Measurements from ENCODE around the gene BOC.

BOC gene

DNA sequence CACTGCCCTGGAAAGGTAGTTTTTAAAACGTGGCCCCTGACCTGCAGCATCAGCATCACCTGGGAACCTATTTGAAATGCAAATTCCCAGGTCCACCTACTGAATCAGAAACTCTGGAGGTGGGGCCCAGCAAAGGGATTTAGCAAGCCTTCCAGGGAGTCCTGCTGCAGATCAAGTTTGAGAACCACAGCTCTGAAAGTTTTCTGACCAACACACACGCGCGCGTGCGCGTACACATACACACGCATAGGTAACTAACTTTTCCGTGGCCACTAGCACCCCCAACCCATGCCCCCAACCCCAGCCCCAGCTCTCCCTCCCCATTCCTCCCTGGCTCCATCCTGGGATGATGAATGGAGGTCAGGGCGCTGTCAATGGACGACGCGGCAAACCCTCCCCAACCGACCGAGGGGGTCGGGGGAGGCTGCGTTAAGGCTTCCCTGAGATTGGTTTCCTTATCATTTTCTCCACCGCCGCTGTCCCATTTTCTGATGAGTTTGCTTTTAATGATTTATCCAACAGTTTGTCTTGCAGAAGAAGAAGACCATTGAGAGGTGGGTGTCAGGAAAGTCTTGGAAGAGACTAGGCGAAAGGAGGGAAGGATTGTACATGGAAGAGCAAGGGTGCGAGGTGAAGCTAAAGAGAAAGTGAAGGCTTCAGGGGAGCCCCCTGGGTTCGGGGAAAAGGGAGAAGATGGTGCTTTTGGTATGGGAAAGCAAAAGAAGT lies 590 bp upstream of the BOC start:
- 34% methylated on average over 18 of the region's 22 CpGs for WGBS (ENCODE audit: insufficient coverage)
- Histone ChIP-seq H3K4me1 (ENCODE audit: control extremely low read depth in 1 of 4, control insufficient read depth in 4 of 4, insufficient read depth in 4 of 4, low read length in 3 of 4) (peaks cover 0 to 20% (median 20%) of the 10 kb centered on the region in 4 experiments), H3K27me3 (replicated peaks in 2 of 5; ENCODE audit: control insufficient read depth in 4 of 5, insufficient read depth in 5 of 5, low read length in 4 of 5) (peaks cover 6 to 48% (median 19%) of the 10 kb centered on the region in 5 experiments), H3K27ac (ENCODE audit: insufficient read depth in 1 of 2, low read depth in 1 of 2, low read length in 2 of 2, poor library complexity in 1 of 2, severe bottlenecking in 2 of 2) (no peak overlapping the region), H3K4me3 (ENCODE audit: control insufficient read depth in 1 of 7, extremely low read depth in 1 of 7, insufficient read depth in 4 of 7, low read depth in 2 of 7, low read length in 6 of 7) (peak overlapping the region in 6 of 7 experiments; percentile 32 to 81 (median 72)), H3K36me3 (ENCODE audit: control insufficient read depth in 4 of 4, insufficient read depth in 4 of 4, low read length in 3 of 4) (no peaks in the 10 kb centered on the region), H3K9me3 (ENCODE audit: control extremely low read depth in 1 of 5, control insufficient read depth in 4 of 5, insufficient read depth in 2 of 5, low read depth in 1 of 5, low read length in 4 of 5) (no peaks in the 10 kb centered on the region)
- ChIA-PET CTCF (interaction anchor here (1.1 kb wide), 1 partner anchor 176 kb away, joined by 3 read pairs; no protein-coding TSS in a partner anchor), POLR2A (interaction anchor here (0.7 kb wide), 1 partner anchor 154 kb away, joined by 4 read pairs; no protein-coding TSS in a partner anchor)
- peak in 2 of 3 donors; percentile 13 to 29 for DNase-seq

DNA sequence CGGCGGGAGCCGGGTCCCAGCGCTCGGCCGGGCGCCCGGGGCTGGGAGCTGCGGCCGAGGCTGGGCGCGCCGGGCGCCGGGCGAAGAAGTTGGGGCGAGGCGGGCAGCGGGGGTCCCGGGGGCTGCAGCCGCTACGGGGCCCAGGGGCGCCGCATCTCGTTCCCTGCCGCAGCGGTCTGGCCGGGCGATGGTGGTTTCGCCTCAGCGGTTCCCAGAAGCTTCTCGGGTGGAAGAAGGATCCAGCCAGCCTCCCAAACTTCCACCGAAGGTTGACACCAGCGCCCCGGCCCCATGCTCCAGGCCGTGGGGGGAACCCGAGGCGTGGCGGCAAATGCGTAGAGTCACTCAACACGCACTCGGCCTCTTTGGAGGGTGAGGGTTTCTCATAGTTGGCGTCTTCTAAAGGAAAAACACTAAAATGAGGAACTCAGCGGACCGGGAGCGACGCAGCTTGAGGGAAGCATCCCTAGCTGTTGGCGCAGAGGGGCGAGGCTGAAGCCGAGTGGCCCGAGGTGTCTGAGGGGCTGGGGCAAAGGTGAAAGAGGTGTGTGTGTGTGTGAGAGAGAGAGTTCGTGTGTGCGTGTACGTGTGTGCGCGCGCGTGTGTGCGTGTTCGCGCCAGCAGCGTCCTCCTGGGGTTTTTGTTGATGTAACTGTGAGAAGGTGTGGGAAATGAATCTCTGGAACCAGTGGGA lies 940 bp downstream of the BOC start:
- H3K4me3 ChIP-seq (ENCODE audit: control insufficient read depth in 1 of 7, extremely low read depth in 1 of 7, insufficient read depth in 4 of 7, low read depth in 2 of 7, low read length in 6 of 7): peak overlapping the region in 6 of 7 experiments; percentile 32 to 81 (median 72)
- peaks cover 6 to 48% (median 19%) of the 10 kb centered on the region in 5 experiments for H3K27me3 ChIP-seq (replicated peaks in 2 of 5; ENCODE audit: control insufficient read depth in 4 of 5, insufficient read depth in 5 of 5, low read length in 4 of 5)
- under 1% methylated on average over 46 of the region's 62 CpGs for WGBS (ENCODE audit: insufficient coverage)

DNA sequence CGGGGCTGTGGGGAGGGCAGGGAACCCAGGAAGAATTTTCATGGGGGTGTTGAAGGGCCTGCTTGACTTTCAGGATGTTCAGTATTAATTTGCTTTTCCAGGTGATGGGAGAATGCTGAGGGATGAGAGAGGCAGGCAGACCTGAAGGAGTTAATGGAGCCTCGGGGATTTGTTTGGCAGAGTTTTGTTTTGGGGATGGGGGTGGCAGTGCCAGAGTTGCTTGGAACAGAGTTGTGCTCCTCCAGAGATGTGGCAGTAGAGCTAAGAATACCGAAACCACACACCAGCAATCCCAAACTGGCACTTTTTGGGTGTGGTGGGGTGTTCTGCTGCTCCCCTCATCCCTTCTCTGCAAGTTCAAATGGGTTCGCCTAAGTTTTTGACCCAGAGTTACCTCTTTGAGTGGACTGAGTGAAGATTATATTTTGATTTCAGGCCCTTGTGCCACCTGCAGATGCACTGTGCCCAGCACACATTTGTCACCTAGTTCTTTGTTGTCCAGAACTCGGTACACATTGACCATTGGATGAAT lies 1.6 kb downstream of the BOC start:
- Histone ChIP-seq H3K27ac (ENCODE audit: insufficient read depth in 1 of 2, low read depth in 1 of 2, low read length in 2 of 2, poor library complexity in 1 of 2, severe bottlenecking in 2 of 2) (no peak overlapping the region), H3K27me3 (replicated peaks in 2 of 5; ENCODE audit: control insufficient read depth in 4 of 5, insufficient read depth in 5 of 5, low read length in 4 of 5) (peaks cover 6 to 48% (median 19%) of the 10 kb centered on the region in 5 experiments), H3K4me1 (ENCODE audit: control extremely low read depth in 1 of 4, control insufficient read depth in 4 of 4, insufficient read depth in 4 of 4, low read length in 3 of 4) (peaks cover 0 to 20% (median 20%) of the 10 kb centered on the region in 4 experiments), H3K4me3 (ENCODE audit: control insufficient read depth in 1 of 7, extremely low read depth in 1 of 7, insufficient read depth in 4 of 7, low read depth in 2 of 7, low read length in 6 of 7) (peak overlapping the region in 6 of 7 experiments; percentile 32 to 81 (median 72)), H3K9me3 (ENCODE audit: control extremely low read depth in 1 of 5, control insufficient read depth in 4 of 5, insufficient read depth in 2 of 5, low read depth in 1 of 5, low read length in 4 of 5) (no peaks in the 10 kb centered on the region), H3K36me3 (ENCODE audit: control insufficient read depth in 4 of 4, insufficient read depth in 4 of 4, low read length in 3 of 4) (no peaks in the 10 kb centered on the region)
- DNase-seq: no peak
- POLR2A ChIA-PET: no interaction called here
- CTCF ChIA-PET: no interaction called here
- 33% methylated on average over 2 of the region's 5 CpGs for WGBS (ENCODE audit: insufficient coverage)

More for the DNA sequence above, 940 bp downstream of the BOC start:
- ChIA-PET CTCF (no interaction called here), POLR2A (no interaction called here)
- Histone ChIP-seq H3K9me3 (ENCODE audit: control extremely low read depth in 1 of 5, control insufficient read depth in 4 of 5, insufficient read depth in 2 of 5, low read depth in 1 of 5, low read length in 4 of 5) (no peaks in the 10 kb centered on the region), H3K4me1 (ENCODE audit: control extremely low read depth in 1 of 4, control insufficient read depth in 4 of 4, insufficient read depth in 4 of 4, low read length in 3 of 4) (peaks cover 0 to 20% (median 20%) of the 10 kb centered on the region in 4 experiments), H3K36me3 (ENCODE audit: control insufficient read depth in 4 of 4, insufficient read depth in 4 of 4, low read length in 3 of 4) (no peaks in the 10 kb centered on the region), H3K27ac (ENCODE audit: insufficient read depth in 1 of 2, low read depth in 1 of 2, low read length in 2 of 2, poor library complexity in 1 of 2, severe bottlenecking in 2 of 2) (no peak overlapping the region)
- DNase-seq: peak; percentile 42 to 82 (median 74)

DNA sequence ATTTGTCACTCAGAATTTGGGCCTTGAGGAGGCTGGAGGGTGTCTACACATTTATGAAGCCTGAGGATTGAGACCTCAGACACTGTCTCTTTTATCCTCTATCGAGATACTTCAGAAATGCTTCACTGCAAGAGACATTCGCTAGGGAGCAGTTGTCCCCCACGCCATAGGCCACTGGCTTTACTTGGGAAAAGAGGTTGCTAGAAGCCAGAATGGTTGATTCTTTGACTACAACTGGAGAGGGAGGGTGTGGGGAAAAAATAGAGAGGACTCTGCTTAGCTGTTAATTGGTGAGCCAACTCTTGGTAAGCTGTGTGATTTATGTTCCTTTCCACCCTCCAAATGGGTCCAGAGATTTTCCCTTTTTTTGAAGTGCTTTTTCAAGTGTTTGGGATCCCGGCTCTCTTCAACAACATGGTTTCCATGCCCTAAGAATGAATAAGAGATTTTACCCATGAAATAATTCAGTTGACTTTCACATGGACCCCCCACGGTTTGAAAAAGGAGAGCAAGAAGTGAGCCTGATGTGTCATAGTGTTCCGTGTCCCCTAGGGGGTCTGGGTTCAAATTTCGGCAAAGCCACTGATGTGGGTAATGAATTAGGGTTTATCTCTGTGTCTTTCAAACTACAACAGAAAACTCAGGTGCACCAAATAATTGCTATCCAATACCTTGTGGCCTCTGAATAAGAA lies 2.7 kb downstream of the BOC start:
- Histone ChIP-seq H3K4me3 (ENCODE audit: control insufficient read depth in 1 of 7, extremely low read depth in 1 of 7, insufficient read depth in 4 of 7, low read depth in 2 of 7, low read length in 6 of 7) (no peak overlapping the region), H3K36me3 (ENCODE audit: control insufficient read depth in 4 of 4, insufficient read depth in 4 of 4, low read length in 3 of 4) (no peaks in the 10 kb centered on the region), H3K27me3 (replicated peaks in 2 of 5; ENCODE audit: control insufficient read depth in 4 of 5, insufficient read depth in 5 of 5, low read length in 4 of 5) (peaks cover 6 to 48% (median 19%) of the 10 kb centered on the region in 5 experiments), H3K9me3 (ENCODE audit: control extremely low read depth in 1 of 5, control insufficient read depth in 4 of 5, insufficient read depth in 2 of 5, low read depth in 1 of 5, low read length in 4 of 5) (no peaks in the 10 kb centered on the region), H3K4me1 (ENCODE audit: control extremely low read depth in 1 of 4, control insufficient read depth in 4 of 4, insufficient read depth in 4 of 4, low read length in 3 of 4) (peaks cover 0 to 20% (median 20%) of the 10 kb centered on the region in 4 experiments), H3K27ac (ENCODE audit: insufficient read depth in 1 of 2, low read depth in 1 of 2, low read length in 2 of 2, poor library complexity in 1 of 2, severe bottlenecking in 2 of 2) (no peak overlapping the region)
- POLR2A ChIA-PET: no interaction called here
- DNase-seq: no peak
- WGBS (ENCODE audit: insufficient coverage): 90% methylated on average over 5 of the region's 7 CpGs
- CTCF ChIA-PET: no interaction called here

DNA sequence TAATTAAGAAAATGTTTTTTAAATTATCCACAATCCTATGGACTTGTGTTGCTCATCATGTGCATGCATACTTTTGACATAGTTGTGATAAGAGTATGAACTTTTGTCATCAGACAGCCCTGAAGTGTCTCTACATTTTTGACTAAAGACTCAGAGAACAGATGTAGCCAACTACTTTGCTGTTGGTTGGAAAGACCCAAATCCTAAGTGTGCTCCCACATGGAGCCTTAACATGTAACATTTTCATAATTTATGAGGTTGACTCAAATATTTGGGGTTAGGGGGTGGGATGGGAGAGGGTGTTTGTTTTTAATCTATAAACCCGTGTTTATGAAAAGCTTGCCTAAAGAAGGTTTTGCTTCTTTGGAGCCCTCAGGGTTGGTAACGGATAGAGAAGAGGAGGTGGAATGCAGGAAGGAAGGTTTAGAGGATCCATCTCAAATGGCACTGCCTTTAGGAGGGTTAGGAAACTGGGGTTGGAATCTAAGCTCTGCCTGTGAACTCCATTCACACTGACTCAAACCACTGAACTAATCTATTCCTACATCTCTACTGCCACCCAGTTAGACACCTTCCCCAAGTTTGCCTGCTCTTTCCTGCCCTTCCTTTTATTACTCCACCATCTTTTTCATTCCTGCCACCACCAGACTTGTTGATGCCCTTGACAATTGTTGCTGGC lies 3.7 kb downstream of the BOC start:
- Histone ChIP-seq H3K27ac (ENCODE audit: insufficient read depth in 1 of 2, low read depth in 1 of 2, low read length in 2 of 2, poor library complexity in 1 of 2, severe bottlenecking in 2 of 2) (no peak overlapping the region), H3K9me3 (ENCODE audit: control extremely low read depth in 1 of 5, control insufficient read depth in 4 of 5, insufficient read depth in 2 of 5, low read depth in 1 of 5, low read length in 4 of 5) (no peaks in the 10 kb centered on the region), H3K4me3 (ENCODE audit: control insufficient read depth in 1 of 7, extremely low read depth in 1 of 7, insufficient read depth in 4 of 7, low read depth in 2 of 7, low read length in 6 of 7) (no peak overlapping the region), H3K4me1 (ENCODE audit: control extremely low read depth in 1 of 4, control insufficient read depth in 4 of 4, insufficient read depth in 4 of 4, low read length in 3 of 4) (peaks cover 0 to 28% (median 20%) of the 10 kb centered on the region in 4 experiments), H3K36me3 (ENCODE audit: control insufficient read depth in 4 of 4, insufficient read depth in 4 of 4, low read length in 3 of 4) (no peaks in the 10 kb centered on the region), H3K27me3 (replicated peaks in 2 of 5; ENCODE audit: control insufficient read depth in 4 of 5, insufficient read depth in 5 of 5, low read length in 4 of 5) (peaks cover 6 to 46% (median 14%) of the 10 kb centered on the region in 5 experiments)
- ChIA-PET POLR2A (no interaction called here), CTCF (no interaction called here)
- DNase-seq: no peak
- WGBS (ENCODE audit: insufficient coverage): 100% methylated on average over 1 of the region's 2 CpGs

DNA sequence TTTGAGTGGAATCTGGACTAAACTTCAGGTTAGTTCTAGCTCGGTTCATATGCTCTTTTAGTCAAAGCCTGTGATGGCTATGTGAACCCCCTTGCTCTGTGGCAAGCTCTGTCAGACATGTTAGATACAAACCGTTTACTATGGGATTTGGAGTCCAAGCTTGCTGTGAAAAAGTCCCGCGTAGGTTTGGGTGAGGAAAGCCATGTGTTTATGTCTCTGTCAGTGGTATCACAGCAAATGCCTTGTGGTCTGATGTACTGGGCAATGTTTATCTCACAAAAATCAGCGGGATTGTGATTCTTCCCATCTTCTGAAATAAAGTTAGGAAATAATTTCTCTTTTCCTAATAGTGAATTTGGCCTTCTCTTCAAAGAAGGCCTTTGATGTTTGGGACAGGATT lies 5.0 kb downstream of the BOC start:
- ChIA-PET CTCF (interaction anchor here (1.1 kb wide), 1 partner anchor 72 kb away, joined by 3 read pairs; no protein-coding TSS in a partner anchor), POLR2A (no interaction called here)
- H3K36me3 ChIP-seq (ENCODE audit: control insufficient read depth in 4 of 4, insufficient read depth in 4 of 4, low read length in 3 of 4): no peaks in the 10 kb centered on the region
- H3K27ac ChIP-seq (ENCODE audit: insufficient read depth in 1 of 2, low read depth in 1 of 2, low read length in 2 of 2, poor library complexity in 1 of 2, severe bottlenecking in 2 of 2): no peak overlapping the region
- no peak for DNase-seq
- WGBS (ENCODE audit: insufficient coverage): 97% methylated on average over 4 of the region's 5 CpGs
- no peaks in the 10 kb centered on the region for H3K9me3 ChIP-seq (ENCODE audit: control extremely low read depth in 1 of 5, control insufficient read depth in 4 of 5, insufficient read depth in 2 of 5, low read depth in 1 of 5, low read length in 4 of 5)
- peaks cover 2 to 33% (median 10%) of the 10 kb centered on the region in 5 experiments for H3K27me3 ChIP-seq (replicated peaks in 2 of 5; ENCODE audit: control insufficient read depth in 4 of 5, insufficient read depth in 5 of 5, low read length in 4 of 5)
- no peak overlapping the region for H3K4me3 ChIP-seq (ENCODE audit: control insufficient read depth in 1 of 7, extremely low read depth in 1 of 7, insufficient read depth in 4 of 7, low read depth in 2 of 7, low read length in 6 of 7)
- peaks cover 0 to 32% (median 16%) of the 10 kb centered on the region in 4 experiments for H3K4me1 ChIP-seq (ENCODE audit: control extremely low read depth in 1 of 4, control insufficient read depth in 4 of 4, insufficient read depth in 4 of 4, low read length in 3 of 4)

Data from common myeloid progenitor, CD34-positive (primary cell).